ENCODE measurements around the gene WDR5. TPM values are rescaled to one million over a fixed set of nuclear protein-coding genes. Genes with fewer than 3 reads are reported as not detected.

Gene WDR5
- total RNA-seq, 4 donors from 2014 or later: 15.4 to 26.8 (median 23.1) TPM

- H3K9me3 ChIP-seq: no peaks in the 10 kb centered on the region
- no peak for DNase-seq
Measured at GRCh38 chr9:134171316-134172197, 35.7 kb downstream of the WDR5 start.

GRCh38 chr9:134172198-134173126, 36.6 kb downstream of the WDR5 start:
- peaks cover 15 to 26% (median 15%) of the 10 kb centered on the region in 3 donors for H3K4me1 ChIP-seq
- H3K27me3 ChIP-seq: peaks cover 0 to 37% (median 0%) of the 10 kb centered on the region in 4 donors
- intact Hi-C loops (cut with DNase I): no loop called here
- no peak for DNase-seq
- no peak overlapping the region for H3K4me3 ChIP-seq
- WGBS, 2 donors: 80 to 88% methylated on average over 10 to 18 of the region's 31 CpGs
- H3K9me3 ChIP-seq: no peaks in the 10 kb centered on the region
- TF ChIP-seq POLR2A (IDR thresholded peaks at IDR 0.05): no peak
- TF ChIP-seq CTCF (IDR thresholded peaks at IDR 0.05): no peak
- peak overlapping the region; percentile 4 to 59 (median 40) for H3K27ac ChIP-seq
- no peaks in the 10 kb centered on the region for H3K36me3 ChIP-seq

More at GRCh38 chr9:134171316-134172197, 35.7 kb downstream of the WDR5 start:
- Histone ChIP-seq H3K4me3 (no peak overlapping the region), H3K27ac (peak overlapping the region in 3 of 4 donors; percentile 24 to 59 (median 55)), H3K4me1 (peaks cover 15 to 25% (median 15%) of the 10 kb centered on the region in 3 donors), H3K36me3 (no peaks in the 10 kb centered on the region), H3K27me3 (peaks cover 0 to 31% (median 0%) of the 10 kb centered on the region in 4 donors)
- intact Hi-C loops (cut with DNase I): loop anchor here (2.0 kb wide), 1 partner anchor 271 kb away; no protein-coding TSS in a partner anchor
- TF ChIP-seq CTCF (IDR thresholded peaks at IDR 0.05) (no peak), POLR2A (IDR thresholded peaks at IDR 0.05) (no peak)
- 52 to 62% methylated on average over 21 to 22 of the region's 23 CpGs for WGBS, 2 donors

- Histone ChIP-seq H3K9me3 (no peaks in the 10 kb centered on the region), H3K4me3 (no peak overlapping the region), H3K4me1 (peaks cover 15 to 28% (median 15%) of the 10 kb centered on the region in 3 donors), H3K36me3 (no peaks in the 10 kb centered on the region), H3K27me3 (peaks cover 0 to 46% (median 0%) of the 10 kb centered on the region in 4 donors), H3K27ac (peak overlapping the region in 2 of 4 donors; percentile 55 to 59)
- DNase-seq: no peak
- intact Hi-C loops (cut with DNase I): no loop called here
- no peak for TF ChIP-seq POLR2A (IDR thresholded peaks at IDR 0.05)
- no peak for TF ChIP-seq CTCF (IDR thresholded peaks at IDR 0.05)
- WGBS, 2 donors: 83 to 94% methylated on average over 9 to 27 of the region's 46 CpGs
Measured at GRCh38 chr9:134173127-134174072, 37.5 kb downstream of the WDR5 start.

- TF ChIP-seq CTCF (IDR thresholded peaks at IDR 0.05): no peak
- no peak for TF ChIP-seq POLR2A (IDR thresholded peaks at IDR 0.05)
- no peak for DNase-seq
Measured at GRCh38 chr9:134174073-134174449, 38.2 kb downstream of the WDR5 start.

More at GRCh38 chr9:134174073-134174449, 38.2 kb downstream of the WDR5 start:
- no peak overlapping the region for H3K27ac ChIP-seq
- H3K9me3 ChIP-seq: no peaks in the 10 kb centered on the region
- intact Hi-C loops (cut with DNase I): no loop called here
- no peaks in the 10 kb centered on the region for H3K36me3 ChIP-seq
- H3K4me1 ChIP-seq: peaks cover 15 to 32% (median 18%) of the 10 kb centered on the region in 3 donors
- WGBS, 2 donors: 40 to 48% methylated on average over 5 to 6 of the region's 9 CpGs
- H3K27me3 ChIP-seq: peaks cover 0 to 53% (median 0%) of the 10 kb centered on the region in 4 donors
- no peak overlapping the region for H3K4me3 ChIP-seq

Measured in esophagus squamous epithelium (tissue), 5 donors.